Sigmoid colon (tissue), 7 donors: ENCODE measurements around the gene MYT1. TPM values are rescaled to one million over a fixed set of nuclear protein-coding genes. Genes with fewer than 3 reads are reported as not detected.

Source experiments
- DNase-seq: peaks from one replicate; pipeline ENCODE4 v3.0.0-alpha.2; 2019
- H3K27ac ChIP-seq, 4 donors: fragments of 200-600 bp; sonication (generic); one replicate each; pipeline ENCODE4 v1.5.1; 2016 to 2019; ENCODE audit warnings: mild to moderate bottlenecking in 1 of 4
- H3K27me3 ChIP-seq, 3 donors: fragments of 200-600 bp; sonication (generic); one replicate each; pipeline ENCODE4 v1.5.1; 2019; ENCODE audit warnings: mild to moderate bottlenecking in 1 of 3
- H3K36me3 ChIP-seq, 4 donors: fragments of 200-600 bp; sonication (generic); one replicate each; pipeline ENCODE4 v1.5.1; 2016 to 2019
- H3K4me1 ChIP-seq, 4 donors: fragments of 200-600 bp; sonication (generic); one replicate each; pipeline ENCODE4 v1.5.1; 2017 to 2019
- H3K4me3 ChIP-seq, 4 donors: fragments of 200-600 bp; sonication (generic); one replicate each; pipeline ENCODE4 v1.5.1; 2017 to 2019; ENCODE audit warnings: mild to moderate bottlenecking in 2 of 4, moderate library complexity in 1 of 4
- H3K9me3 ChIP-seq, 4 donors: fragments of 200-600 bp in 3 of 4; sonication (generic) in 3 of 4; one replicate each; pipeline versions ENCODE4 v1.5.1 to v1.6.1; 2013 to 2019
- CTCF ChIP-seq, 4 experiments: fragments of 450-650 bp in 3 of 4; fragments of 200-600 bp in 1 of 4; IDR thresholded peaks; one replicate each; pipeline ENCODE4 v1.5.1; 2016 to 2019; ENCODE audit warnings: antibody characterized with exemption in 4 of 4, mild to moderate bottlenecking in 3 of 4, moderate library complexity in 2 of 4
- EP300 ChIP-seq, 4 donors: sonication (generic); formaldehyde crosslinking; IDR thresholded peaks; one replicate each; pipeline ENCODE4 v1.6.1; 2017; ENCODE audit warnings: antibody characterized with exemption in 4 of 4
- POLR2A ChIP-seq, 2 donors: fragments of 450-650 bp; IDR thresholded peaks; one replicate each; pipeline ENCODE4 v1.6.1; 2016; ENCODE audit warnings: antibody characterized with exemption in 2 of 2, mild to moderate bottlenecking in 2 of 2, moderate library complexity in 2 of 2
- POLR2AphosphoS5 ChIP-seq, 4 donors: sonication (generic); formaldehyde crosslinking; IDR thresholded peaks; one replicate each; pipeline ENCODE4 v1.6.1; 2017; ENCODE audit warnings: antibody characterized with exemption in 4 of 4
- WGBS, 2 donors: extraction: QIAGEN DNeasy Blood & Tissue Kit; methylation state at CpG; one replicate each; pipeline ENCODE4 v1.1.7; 2013; 5-methylcytosine and 5-hydroxymethylcytosine counted together
- intact Hi-C: fragments of 100-400 bp; cut with DNase I; formaldehyde crosslinking; loops from one replicate; pipeline ENCODE4 v1.15.1; 2023
- polyA plus RNA-seq, 3 donors: library from polyadenylated mRNA; stranded (reverse); fragments of 200-250 nt; gene quantifications; one replicate each; pipeline ENCODE4 v1.2.3, GENCODE V29; 2013
- total RNA-seq, 4 donors: library from RNA; depleted of rRNA; stranded (reverse); fragments of >200 nt; gene quantifications; one replicate each; pipeline ENCODE4 v1.1.0, GENCODE V29; 2016
- donor health status: healthy with polysubstance abuse.
- donor health status: Bipolar disorder and iron deficiency.
- donor health status: healthy.

Gene MYT1
- total and polyA plus RNA-seq, 7 donors: under 0.01 to 1.1 (median 0.27) TPM; not detected in 2

GRCh38 chr20:64129146-64129782, 35.0 kb upstream of the MYT1 start:
- Histone ChIP-seq H3K4me3 (no peak overlapping the region), H3K36me3 (no peaks in the 10 kb centered on the region), H3K27ac (no peak overlapping the region), H3K4me1 (no peaks in the 10 kb centered on the region), H3K9me3 (no peaks in the 10 kb centered on the region), H3K27me3 (peaks cover 0 to 35% (median 6%) of the 10 kb centered on the region in 3 donors)
- WGBS, 2 donors: 81 to 88% methylated on average over 11 of the region's 11 CpGs
- intact Hi-C loops: no loop called here
- TF ChIP-seq POLR2A (IDR thresholded peaks at IDR 0.05) (no peak), POLR2AphosphoS5 (IDR thresholded peaks at IDR 0.05) (no peak)
- peak; percentile 44 for DNase-seq

DNA sequence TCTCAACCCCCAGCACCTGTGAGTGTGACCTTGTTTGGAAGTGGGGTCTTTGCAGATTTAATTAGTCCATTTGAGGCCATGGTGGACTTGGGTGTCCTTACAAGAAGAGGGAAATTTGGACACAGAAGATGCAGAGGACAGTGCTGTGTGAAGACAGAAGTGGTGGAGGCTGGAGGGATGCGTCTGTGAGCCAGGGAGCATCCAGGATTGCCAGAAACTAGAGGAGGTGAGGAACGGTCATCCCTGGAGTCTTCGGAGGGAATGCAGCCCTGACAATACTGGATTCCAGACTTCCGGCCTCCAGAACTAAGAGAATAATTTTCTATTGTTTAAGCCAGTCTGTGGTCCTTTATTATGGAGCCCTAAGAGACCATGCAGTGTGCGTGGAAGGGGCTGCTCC, 34.0 kb upstream of the MYT1 start:
- Histone ChIP-seq H3K4me1 (no peaks in the 10 kb centered on the region), H3K4me3 (no peak overlapping the region), H3K9me3 (no peaks in the 10 kb centered on the region), H3K36me3 (no peaks in the 10 kb centered on the region), H3K27me3 (peaks cover 0 to 31% (median 6%) of the 10 kb centered on the region in 3 donors), H3K27ac (no peak overlapping the region)
- no peak for TF ChIP-seq POLR2AphosphoS5 (IDR thresholded peaks at IDR 0.05)
- no peak for TF ChIP-seq CTCF (IDR thresholded peaks at IDR 0.05)
- no peak for TF ChIP-seq POLR2A (IDR thresholded peaks at IDR 0.05)
- TF ChIP-seq EP300 (IDR thresholded peaks at IDR 0.05): no peak
- intact Hi-C loops: no loop called here
- WGBS, 2 donors: 65 to 69% methylated on average over 5 of the region's 5 CpGs
- peak; percentile 19 for DNase-seq

DNA sequence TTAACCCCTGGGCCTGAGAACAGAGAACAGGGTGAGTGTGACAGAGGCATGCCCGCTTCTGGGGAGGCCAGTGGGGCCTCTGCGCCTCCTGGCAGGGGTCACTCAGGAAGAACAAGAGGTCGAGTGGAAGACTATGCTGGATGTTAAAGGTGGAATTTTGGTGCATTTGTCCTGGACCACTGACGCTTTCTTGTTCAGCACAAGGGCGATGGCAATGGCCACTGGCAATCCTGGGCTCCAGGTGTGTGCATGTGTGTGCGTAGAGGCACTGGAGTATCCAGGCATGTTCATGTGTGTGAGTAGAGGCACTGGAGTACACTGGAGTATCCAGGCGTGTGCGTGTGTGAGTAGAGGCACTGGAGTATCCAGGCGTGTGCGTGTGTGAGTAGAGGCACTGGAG, 33.4 kb upstream of the MYT1 start:
- Histone ChIP-seq H3K27me3 (peaks cover 0 to 30% (median 6%) of the 10 kb centered on the region in 3 donors), H3K36me3 (no peaks in the 10 kb centered on the region), H3K27ac (no peak overlapping the region), H3K4me1 (no peaks in the 10 kb centered on the region), H3K4me3 (no peak overlapping the region), H3K9me3 (no peaks in the 10 kb centered on the region)
- 81 to 87% methylated on average over 10 of the region's 10 CpGs for WGBS, 2 donors
- TF ChIP-seq POLR2AphosphoS5 (IDR thresholded peaks at IDR 0.05) (no peak), EP300 (IDR thresholded peaks at IDR 0.05) (no peak), POLR2A (IDR thresholded peaks at IDR 0.05) (no peak), CTCF (IDR thresholded peaks at IDR 0.05) (no peak)
- DNase-seq: peak; percentile 14
- intact Hi-C loops: no loop called here

- H3K36me3 ChIP-seq: no peaks in the 10 kb centered on the region
Measured at GRCh38 chr20:64131406-64131805, 32.8 kb upstream of the MYT1 start.

More at GRCh38 chr20:64131406-64131805, 32.8 kb upstream of the MYT1 start:
- DNase-seq: peak; percentile 39
- Histone ChIP-seq H3K9me3 (no peaks in the 10 kb centered on the region), H3K27ac (no peak overlapping the region), H3K4me3 (no peak overlapping the region), H3K4me1 (no peaks in the 10 kb centered on the region), H3K27me3 (peaks cover 0 to 30% (median 6%) of the 10 kb centered on the region in 3 donors)
- intact Hi-C loops: no loop called here
- TF ChIP-seq CTCF (IDR thresholded peaks at IDR 0.05) (no peak), EP300 (IDR thresholded peaks at IDR 0.05) (no peak), POLR2A (IDR thresholded peaks at IDR 0.05) (no peak), POLR2AphosphoS5 (IDR thresholded peaks at IDR 0.05) (no peak)
- WGBS, 2 donors: 39 to 75% methylated on average over 4 of the region's 4 CpGs
